NCI-H1092 (cell line): ENCODE results near the gene SNAP25.

Source experiments
- DNase-seq: peaks from one replicate; lab custom pipeline; 2025; lab: John Stamatoyannopoulos, UW

The SNAP25 gene

GRCh38 chr20:10263385-10264165 lies 44.9 kb downstream of the SNAP25 start:
- no peak for DNase-seq

DNA sequence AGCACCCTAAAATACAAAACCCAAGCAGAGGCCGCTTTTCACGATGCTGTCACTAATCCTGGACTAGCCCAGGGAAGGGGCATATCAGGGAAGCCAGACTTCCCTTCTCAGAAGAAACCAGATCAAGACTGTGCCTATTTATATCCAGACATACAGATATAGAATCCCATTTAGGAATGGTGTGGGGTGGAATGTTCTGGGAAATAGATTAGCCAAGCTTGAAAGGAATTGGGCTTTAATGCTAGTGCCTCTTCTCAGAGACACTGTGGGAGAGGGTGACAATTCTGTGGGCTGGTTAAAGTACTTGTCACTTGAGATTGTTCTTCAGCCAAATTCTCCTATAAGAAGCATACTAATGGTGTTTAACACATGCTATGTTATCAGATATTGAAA lies 45.5 kb downstream of the SNAP25 start:
- DNase-seq = no peak

- DNase-seq = no peak
These were observed 50.0 kb downstream of the SNAP25 start for GRCh38 chr20:10268636-10269035.

- no peak for DNase-seq
These were observed 52.0 kb downstream of the SNAP25 start for GRCh38 chr20:10270630-10271029.

GRCh38 chr20:10271494-10272219 lies 53.0 kb downstream of the SNAP25 start:
- no peak for DNase-seq

DNA sequence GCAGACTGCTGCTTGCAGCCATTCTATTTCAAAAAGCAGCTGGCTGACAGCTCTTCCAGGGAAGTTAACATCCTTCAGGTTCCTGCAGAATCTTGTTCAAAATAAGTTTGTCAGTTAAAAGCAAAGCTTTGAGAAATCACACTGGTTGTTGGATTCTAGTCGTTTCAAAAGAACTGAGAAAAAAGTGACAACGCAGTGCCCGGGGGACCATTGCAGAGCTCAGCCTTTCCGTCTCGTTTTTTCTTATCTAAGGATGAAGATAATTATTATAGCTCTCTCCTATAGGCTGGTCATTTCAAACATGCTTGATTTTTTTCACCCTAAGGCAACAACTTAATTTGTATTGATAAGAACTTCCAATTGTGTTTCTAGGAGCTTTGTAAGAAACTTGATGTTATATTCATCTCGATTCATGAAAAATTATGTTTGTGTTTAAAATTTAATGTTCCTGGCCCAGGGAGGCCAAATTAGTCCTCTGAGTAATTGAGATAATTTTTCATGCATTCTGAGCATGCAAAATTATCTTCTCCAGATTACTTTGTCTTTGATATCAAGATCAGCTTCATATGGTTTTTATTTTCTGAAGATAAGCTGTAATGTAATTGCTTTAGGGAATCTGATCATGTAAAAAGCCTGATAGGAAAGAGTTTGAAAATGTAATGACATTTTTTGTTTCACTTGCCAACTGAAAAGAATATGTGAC lies 58.4 kb downstream of the SNAP25 start:
- no peak for DNase-seq

- no peak for DNase-seq
These were observed 59.0 kb downstream of the SNAP25 start for GRCh38 chr20:10277616-10278015.

DNA sequence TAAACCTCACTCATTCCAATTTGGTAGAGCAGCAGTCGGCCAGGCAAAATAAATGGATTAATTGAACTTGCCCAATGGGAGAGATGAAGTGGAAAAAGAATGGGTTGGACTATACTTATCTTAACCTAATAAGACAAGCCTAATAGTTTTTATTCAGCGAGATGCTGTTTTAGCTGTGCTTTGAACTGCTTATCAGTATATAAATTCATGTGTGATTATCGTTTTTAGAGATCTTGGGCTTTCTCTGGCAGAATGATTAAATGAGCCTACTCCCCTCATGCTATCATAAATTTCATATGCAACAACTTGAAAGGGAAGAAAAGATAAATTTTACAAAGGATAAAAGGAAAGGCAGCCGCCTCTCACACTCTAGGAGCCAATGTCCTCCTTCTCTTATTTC lies 59.8 kb downstream of the SNAP25 start:
- no peak for DNase-seq

- DNase-seq = no peak
These were observed 61.6 kb downstream of the SNAP25 start for GRCh38 chr20:10280018-10280908.

- no peak for DNase-seq
These were observed 63.3 kb downstream of the SNAP25 start for GRCh38 chr20:10281911-10282310.

DNA sequence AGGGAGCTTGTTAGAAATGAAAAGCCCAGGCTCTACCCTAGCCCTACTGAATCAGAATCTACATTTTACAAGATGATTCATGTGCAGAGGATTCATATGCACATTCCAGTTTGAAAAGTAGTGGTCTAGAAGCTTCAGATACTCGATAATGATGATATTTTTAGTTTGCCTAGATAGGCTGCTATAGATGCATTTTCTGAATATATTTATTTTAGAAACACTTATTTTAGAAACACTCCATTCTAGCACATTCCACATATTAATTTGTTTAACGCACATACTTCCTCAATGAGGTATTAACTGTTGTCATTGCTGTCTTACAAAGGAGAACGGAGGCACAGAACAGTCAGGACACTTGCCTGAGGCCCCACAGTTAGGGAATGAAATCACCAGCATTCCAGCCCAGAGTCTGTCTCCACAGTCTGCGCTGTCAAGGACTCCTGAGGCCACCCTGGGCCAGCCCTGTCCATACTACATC lies 64.4 kb downstream of the SNAP25 start:
- DNase-seq = no peak

- DNase-seq = no peak
These were observed 67.7 kb downstream of the SNAP25 start for GRCh38 chr20:10286356-10286755.

DNA sequence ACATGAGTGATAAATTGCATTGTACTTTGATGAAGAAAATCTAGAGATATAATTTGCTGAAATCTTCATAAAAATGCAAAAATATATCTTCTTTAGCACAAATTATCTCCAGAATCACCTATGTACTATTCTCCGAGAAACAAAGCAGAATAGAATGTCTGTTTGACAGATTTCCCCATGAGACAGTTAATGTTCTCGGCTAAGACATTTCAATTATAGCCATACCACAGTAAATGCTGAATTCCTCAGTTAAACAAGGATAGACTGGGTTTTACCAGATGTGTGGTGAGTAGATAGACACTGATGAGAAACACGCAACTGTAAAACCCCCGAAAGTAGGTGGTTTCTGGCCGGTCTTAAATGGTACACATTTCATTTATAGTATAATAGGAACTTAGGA lies 69.8 kb downstream of the SNAP25 start:
- DNase-seq = no peak

DNA sequence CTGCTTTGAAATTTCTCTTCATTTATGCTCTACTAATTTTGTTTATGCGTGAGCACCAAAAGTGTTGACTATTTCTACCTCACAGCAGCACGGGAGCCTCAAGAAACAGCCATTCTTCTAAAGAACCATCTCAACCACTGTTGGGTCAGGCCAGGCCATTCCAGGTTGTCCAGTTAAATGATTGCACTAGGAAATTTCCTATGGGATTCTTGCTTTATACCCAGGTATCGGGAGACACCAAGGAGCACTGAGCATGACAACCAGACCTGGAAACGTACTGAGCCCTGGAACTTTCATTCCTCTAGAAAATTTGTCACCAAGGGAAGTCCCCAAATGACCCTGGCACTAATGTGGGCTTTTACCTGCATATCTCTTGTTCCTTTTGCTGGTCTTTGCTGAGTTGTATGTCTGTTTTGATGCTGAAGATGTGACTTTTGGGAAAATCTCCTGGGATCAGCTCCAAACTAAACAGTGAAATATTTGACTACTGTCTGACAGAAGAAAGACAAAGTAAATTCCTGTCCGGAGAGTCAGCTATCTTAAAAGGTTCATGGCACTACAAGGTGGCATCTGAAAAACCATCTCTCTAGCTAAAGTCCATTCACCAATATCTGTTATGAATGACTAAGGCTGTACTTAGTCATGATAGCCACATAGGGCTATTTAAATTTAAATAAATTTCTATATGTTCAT lies 70.5 kb downstream of the SNAP25 start:
- DNase-seq = no peak

DNA sequence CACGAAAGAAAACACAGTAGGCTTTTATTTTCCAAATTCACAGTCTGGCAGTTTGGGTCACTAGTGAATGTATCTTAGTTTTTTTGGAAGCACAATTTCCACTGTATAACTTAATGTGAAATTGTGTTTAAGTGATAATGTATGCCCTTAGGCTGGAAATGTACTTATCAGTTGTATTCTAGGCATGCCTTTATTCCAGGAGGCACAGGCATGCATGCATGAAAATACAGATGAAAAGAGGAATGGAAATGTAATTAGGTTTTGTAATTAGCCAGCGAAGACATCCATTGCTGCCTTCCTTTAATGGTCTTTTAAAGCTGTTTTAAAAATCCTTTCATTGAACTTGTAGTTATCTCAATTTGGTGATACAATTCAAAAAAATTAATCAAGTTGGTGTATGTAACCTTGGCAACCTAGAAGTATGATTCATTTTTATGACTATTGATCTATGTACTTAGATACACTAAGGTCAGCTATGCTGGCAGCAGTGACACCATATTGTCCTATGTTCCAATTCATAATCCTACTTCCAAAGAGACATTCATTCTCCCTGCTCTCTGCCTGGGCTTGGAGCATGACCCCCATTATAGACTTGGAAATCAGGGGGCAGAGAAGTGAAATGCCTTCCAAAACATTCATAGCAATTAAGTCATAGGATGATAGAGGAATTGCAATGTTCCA lies 73.1 kb downstream of the SNAP25 start:
- DNase-seq = no peak

DNA sequence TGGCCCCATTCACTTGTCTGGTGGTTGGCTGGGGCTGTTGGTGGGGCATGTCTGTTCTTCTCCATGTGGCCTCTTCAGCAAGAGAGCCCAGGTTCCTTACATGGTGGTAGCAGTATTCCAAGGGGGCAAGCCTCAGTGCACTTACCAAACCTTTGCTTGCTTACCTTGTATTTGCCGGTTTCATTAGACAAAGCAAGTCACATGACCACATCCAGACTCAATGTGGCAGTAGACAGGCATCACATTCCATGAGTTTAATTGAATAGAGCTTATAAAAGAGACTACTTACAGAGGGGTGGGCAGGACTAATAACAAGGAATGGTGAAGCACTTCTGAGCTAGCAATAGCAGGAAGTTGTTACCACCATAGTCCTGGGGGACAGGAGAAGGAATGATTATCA lies 78.6 kb downstream of the SNAP25 start:
- DNase-seq = no peak

DNA sequence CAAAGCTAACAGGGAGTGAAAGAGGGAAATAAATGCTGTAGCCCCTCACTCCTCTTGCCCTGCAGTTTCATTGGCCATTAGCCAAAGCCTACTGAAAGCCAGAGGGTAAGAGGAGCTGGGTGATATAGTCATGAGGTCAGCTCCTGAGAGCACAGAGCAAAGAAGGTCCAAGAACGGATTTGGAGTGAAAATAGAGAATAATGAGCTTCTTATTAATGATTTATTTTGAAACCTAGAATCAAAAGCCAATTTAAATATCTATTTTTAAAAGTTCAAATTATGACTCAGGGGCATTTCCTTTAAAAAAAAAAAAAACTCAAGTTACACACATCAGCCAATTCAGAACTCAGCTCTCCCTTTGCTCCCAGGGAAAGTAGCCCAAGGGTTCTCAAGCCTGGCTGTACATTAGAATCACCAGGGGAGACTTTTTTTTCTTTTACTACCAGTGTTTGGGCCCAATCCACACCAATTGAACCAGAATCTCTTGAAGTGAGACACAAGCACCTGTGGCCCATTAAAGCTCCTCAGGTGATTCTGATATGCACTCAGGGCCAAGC lies 79.1 kb downstream of the SNAP25 start:
- DNase-seq = no peak

- DNase-seq = no peak
These were observed 82.2 kb downstream of the SNAP25 start for GRCh38 chr20:10300582-10301446.

- no peak for DNase-seq
These were observed 85.2 kb downstream of the SNAP25 start for GRCh38 chr20:10303852-10304251.
